GM21526 (cell line): ENCODE data around the gene DNAH1.

Experiments used
- ATAC-seq: cut with Tn5 transposase; IDR thresholded peaks from one replicate; pipeline ENCODE4 v1.9.1; 2021; ENCODE audit warnings: moderate library complexity; ENCODE audit not compliant: unreplicated experiment, low FRiP score

The DNAH1 gene

DNA sequence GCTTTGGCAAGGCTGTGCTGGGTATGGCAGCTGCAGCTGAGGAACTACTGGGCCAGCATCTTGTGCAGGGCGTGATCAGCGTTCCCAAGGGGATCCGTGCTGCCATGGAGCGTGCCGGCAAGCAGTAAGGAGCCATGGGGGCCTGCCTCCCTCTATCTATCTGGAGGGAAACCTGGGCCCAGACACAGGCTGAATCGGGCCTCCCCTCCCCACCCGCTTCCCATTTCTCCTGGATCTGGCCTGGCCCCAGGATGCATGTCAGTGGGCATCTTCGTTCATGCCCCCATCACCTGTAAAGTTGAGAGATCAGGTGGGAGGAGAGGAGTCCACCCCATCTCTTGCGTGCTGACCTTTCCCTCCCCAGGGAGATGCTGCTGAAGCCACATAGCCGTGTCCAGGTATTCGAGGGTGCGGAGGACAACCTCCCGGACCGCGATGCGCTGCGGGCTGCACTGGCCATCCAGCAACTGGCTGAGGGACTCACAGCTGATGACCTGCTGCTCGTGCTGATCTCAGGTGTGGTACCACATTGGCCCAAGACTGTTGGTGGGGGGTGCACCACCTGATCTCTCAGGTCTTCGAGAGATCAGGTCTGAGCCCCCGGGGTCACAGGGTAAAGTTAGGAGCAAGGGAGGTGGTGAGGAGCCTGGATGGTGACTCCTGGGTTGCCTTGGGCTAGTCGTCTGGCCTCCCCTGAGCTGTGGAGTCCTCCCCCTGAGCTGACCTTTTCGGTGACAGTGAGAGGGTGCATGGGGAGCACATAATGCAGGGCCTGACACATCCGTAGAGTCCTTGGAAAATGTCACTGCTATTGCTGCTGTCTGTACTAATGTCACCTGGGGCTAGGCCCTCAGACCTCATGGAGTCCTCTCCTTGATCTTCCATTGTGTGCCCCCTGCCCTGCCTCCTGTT lies 25.3 kb upstream of the DNAH1 start:
- ATAC-seq: no peak

DNA sequence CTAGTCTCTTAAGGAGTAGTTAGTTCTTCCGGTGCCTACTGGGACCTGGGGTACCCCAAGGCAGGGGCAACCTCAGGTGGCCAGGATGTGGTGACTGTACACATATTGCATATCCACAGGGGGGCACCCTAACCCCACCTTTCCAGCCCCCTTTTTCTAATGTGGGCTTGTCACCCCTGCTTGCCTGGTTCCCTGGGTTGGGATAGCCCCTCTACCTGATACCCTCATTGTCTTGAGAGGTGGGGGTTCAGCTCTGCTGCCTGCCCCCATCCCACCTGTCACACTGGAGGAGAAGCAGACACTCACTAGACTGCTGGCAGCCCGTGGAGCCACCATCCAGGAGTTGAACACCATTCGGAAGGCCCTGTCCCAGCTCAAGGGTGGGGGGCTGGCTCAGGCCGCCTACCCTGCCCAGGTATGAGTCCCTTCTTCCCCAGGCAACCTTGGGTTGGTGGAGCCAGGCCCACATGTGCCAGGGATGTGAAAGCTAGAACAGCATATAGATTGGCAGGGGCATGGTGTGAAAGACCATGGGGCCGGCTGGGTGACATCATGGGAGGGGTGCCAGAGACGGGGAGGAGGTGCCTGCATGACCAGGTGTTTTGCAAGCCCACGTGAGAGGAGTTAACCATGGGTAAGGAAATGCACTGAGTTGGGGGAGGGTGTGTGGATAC lies 24.5 kb upstream of the DNAH1 start:
- ATAC-seq: no peak

DNA sequence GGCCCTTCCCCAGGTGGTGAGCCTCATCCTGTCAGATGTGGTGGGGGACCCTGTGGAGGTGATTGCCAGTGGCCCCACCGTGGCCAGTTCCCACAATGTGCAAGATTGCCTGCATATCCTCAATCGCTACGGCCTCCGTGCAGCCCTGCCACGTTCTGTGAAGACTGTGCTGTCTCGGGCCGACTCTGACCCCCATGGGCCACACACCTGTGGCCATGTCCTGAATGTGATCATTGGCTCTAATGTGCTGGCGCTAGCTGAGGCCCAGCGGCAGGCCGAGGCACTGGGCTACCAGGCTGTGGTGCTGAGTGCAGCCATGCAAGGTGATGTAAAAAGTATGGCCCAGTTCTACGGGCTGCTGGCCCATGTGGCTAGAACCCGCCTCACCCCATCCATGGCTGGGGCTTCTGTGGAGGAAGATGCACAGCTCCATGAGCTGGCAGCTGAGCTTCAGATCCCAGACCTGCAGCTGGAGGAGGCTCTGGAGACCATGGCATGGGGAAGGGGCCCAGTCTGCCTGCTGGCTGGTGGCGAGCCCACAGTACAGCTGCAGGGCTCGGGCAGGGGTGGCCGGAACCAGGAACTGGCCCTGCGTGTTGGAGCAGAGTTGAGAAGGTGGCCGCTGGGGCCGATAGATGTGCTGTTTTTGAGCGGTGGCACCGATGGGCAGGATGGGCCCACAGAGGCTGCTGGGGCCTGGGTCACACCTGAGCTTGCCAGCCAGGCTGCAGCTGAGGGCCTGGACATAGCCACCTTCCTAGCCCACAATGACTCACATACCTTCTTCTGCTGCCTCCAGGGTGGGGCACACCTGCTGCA lies 23.7 kb upstream of the DNAH1 start:
- ATAC-seq: no peak

DNA sequence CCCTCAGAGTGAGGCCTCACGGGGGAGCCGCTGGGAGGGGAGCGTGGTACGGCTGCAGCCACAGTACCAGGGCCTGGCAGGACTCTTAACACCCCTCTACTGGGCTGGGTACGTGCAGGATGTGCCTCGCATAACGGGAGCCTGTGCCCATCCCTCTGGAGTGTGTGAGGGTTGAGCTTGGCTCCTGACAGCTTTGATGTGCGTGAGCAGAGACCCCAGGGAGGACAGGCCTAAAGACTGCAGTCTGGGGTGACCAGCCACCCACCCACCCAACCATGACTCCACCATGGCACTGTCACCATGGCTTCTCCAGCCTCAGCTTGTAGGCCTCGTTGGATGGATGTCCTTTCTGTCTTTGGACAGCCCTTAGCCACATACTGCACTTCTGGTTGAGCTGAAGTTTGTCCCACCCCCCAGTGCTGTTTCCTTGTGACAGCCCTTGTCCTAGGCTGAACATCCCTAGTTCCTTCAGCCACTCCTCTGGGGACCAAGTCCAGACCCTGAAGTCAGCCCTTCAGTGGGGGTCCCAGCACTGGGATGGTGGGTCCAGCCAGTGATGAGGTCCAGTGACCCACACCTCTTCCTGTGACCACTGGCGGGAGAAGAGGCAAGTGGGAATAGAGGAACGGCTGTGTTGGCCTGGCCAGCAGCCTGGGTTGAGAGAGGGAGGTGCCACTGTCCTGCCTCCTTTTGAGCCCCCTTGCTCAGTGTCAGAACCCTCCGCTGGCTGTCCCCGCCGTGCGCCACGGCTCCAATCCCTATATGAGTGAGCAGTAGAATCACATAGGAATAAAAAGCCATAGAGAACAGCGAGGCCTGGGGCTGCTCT lies 22.4 kb upstream of the DNAH1 start:
- no peak for ATAC-seq

DNA sequence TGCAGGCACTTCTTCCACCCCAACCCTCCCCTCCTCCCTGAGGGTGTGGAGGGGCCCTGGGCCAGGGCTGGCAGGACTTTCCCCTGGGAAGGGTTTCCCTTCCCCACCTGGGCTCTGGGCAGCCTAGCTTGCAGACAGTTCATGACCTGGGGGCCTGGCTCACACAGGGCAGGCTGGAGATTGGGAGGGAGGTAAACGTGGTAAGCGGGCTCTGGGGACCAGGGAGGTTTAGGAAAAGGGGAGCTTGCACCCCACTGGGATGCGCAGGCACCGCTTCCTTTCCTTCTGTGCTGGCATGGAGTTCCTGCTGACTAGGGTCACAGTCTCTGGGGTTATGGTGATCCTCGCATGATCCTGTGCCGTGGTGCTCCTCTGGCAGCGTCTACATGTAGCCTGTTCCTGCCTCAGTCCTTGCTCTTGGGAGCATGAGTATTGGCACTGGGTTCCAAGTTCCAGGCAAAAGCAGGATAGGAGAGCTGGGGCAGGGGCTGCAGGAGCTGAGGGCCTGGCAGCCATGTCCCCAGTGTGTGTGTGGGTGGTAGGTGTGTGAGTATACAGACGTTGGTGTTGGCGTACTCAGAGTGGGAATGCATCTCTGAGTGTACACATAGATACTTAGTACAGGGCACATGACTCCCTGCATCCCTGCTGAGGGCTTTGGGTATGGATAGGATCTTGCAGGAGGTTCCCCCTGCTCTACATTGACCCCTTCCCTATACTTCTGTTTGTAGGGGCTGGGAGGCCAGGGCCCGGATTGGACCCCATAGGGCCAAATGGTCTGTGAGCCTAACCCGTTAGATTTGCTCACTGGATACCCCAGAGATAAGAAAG lies 21.6 kb upstream of the DNAH1 start:
- no peak for ATAC-seq

DNA sequence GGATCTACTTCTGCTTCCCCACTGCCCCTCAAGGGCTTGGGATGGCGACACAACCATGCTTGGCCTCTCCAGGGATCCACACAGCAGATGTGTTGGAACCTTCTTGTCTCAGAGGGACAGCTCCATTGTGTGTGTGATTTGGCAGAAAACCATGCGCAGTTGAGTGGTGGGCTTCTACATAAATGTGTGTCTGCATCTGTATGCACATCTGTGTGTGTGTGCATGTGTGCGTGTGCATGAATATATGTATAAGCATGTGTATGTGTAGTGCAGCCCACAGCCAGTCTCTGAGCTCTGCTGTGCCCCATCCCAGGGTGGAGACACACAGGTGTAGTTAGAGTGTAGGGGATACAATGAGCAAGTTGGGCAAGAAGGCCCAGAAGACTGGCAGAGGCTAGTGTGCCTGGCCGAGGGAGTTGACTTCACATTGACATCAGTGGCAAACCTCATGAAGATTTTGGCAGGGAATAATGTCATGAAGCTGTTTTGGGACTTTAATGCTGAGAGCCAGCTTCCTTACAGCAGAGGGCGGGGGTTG lies 20.4 kb upstream of the DNAH1 start:
- ATAC-seq: no peak

DNA sequence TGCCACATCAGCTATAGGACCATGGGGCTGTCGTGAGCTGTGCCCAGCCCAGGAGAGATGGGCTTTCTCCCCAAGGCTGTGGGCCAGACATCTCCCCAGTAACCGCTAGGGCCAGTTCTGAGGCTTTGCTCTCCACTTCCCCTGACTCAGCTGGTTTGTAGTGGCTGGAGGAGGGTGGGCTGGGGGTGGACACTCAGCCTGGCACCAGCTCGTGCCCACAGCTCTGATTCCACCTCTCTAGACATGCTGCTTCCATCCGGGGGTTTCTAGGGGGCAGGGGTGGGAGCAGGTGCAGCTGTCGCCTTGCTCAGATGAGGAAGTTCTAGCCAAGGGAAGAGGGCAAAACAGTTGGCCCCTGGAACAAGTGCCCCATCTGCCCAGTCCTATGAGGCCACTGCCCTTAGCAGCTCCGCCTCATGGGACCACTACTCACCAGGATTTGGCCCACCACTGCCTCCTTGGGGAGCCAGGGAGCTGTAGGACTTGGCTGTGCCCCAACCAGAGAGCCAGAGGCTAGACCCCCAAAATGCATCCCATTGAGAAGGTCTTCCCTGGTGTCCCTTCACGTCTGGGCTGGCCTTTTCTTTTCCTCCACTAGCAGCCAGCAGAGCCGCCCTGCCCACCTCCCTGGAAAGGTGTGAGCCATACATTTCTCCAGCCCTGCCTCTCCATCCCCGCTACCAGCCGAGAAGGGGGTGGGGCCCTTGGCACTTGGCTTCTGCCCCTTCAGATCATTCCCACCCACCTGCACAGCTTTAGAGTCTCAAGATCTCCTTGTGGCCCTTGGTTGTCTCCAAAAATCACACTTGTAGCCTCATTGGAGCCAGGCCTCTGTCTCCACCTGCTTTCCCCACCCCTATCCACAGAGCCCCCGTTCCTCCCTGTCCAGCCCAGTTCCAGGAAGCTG lies 18.6 kb upstream of the DNAH1 start:
- no peak for ATAC-seq

DNA sequence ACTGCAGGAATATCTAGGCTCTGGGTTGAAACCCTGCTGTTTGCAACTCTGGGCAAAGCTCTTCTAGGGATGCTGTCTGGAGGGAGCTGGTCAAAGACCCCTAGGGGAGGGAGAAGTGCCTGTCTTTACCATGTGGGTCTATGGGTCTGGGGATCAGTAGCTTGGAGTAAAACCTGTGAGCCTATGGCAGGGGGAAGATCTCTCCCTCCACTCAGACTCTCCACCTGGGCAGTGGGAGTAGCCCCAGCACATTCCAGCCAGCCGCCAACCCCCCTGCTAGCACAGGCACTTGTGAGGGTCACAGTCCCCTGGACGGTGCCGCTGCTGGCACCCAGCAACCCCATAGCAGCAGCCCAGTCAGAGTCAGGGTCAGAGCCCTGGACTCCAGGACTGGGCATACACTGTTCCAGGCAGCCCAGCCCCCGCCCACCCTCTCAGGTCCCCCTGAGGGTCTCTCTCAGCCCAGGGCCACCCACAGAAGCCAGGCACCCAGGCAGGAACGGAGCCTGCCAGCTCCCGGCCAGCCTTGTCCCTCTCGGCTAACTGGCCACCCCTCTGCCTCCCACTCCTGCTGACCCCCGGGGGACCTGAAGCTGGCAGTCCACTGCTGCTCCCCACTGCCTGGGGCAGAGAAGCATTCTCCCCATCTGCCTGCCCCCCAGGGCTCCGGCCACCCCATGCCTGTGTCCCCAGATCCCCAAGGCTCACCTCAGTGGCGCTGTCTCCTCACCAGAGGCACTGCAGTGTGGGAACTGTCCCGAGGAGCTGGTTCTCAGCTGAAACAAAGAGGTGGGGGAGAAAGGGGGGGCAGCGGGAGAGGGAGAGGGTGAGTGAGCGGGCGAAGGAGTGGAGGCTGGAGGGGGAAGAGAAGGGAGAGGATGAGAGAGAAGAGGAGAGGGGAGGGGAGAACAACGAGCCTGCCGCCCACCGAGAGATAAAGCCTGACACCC lies 17.7 kb upstream of the DNAH1 start:
- ATAC-seq: no peak

DNA sequence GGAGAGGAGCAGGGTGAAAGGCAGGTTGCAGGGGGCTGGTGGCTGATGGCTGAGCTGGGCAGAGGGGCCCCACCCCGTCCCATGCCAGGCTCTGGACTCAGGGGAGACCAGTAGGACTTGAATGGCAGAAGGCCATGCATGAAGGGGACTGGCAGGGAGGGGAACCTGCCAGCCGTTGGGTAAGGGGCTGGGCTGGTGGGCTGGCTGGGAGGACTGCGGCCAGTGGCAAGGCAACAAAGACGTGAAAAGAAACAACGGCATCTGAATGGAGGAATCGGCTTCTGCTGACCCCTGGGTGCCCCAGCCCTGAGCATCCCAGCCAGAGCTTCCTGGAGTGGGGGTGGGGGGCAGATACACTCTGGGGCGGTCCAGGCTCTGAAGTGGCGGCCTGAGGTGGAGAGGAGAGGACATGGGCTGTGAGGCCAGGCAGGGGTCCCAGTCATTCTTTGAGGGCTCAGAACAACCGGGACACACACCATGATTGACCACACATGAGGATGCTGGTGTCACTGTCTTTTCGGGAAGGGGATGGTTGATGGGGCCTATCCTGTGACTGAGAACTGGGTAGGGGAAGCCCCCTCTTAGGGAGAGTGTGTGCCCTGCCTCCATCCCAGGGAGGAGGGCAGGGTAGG lies 16.8 kb upstream of the DNAH1 start:
- no peak for ATAC-seq

DNA sequence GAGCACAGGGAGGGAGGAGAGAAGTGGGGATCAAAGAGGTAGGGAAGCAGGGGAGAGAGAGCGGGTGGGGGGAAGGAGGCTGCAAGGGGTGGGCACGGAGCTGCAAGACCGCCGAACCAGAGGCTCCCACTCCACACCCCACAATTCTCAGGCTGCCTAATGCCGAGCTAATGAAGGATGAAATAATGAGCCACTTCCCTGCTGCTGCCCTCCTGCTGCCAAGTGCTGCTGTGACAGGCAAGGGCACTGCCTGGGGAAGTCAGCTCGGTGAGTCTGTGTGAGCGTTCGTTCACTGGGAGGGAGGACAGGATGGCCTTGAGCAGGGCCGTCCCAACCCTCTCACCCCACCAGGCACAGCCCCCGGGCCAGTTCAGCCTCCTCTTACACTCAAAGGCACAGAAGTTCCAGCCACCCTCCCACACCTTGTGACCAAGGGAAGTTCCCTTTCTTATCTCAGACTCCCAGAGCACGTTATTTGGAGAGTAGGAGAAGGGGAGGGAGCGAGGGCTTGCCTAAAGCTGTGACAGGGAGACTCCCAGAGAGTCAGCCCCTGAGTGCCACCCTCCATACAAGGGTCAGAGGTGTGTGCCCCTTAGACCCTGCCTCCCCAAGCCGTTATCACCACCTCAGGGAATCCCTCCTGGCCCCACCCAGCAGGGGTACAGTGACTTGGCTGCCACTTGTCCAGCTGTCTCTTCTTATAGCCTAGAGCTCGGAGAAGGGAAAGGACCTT lies 16.1 kb upstream of the DNAH1 start:
- no peak for ATAC-seq

DNA sequence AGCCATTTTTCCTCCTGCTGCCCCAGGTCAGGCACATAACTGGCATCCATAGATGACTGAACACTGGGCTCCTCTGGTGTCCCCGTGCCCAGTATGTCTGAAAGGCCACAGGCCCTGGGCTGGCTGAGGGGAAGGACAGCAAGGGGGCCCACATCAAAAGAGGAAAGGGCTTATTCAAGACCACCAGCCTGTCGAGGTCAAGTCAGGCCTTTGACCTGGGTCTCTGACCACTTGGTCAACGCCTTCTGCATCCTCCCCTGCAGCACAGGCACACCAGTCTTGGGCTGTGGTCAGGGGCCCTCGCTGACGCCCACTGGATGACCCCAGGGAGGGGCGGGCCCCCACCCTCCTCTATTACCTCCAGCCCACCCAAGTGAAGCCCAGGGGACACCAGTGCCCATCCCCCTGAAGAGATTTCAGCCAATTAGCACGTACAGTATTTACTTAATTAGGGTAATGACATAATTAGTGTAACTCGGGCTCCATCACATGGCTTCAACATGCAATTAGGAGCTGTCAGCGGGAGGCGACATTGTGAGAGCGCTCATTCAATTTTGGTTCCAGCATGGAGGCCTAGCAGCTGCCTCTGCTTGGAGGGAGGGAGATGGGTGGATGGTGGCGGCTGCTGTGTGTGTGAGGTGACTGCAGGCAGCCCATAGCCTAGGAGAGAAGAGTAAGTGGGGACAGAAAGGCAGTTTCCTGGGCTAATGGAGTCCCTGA lies 13.5 kb upstream of the DNAH1 start:
- ATAC-seq: no peak

DNA sequence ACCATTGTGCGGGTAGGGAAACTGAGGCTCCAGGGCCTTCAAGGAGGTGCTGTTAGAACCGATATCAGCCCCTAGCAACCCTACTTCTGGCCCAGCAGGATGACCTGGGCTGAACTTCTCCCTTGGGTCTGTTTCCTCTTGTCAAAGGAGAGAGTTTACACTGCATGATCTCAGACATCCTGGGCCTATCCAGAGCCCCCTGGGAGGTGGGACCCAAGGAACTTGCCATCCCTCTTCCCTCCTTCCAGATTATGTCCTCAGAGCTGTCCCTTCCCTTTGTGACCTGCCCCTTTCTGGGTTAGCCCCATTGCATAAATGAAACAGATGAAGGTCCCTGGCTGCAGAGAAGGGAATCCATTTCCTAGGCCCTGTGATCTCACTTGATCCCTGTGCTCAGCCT lies 12.3 kb upstream of the DNAH1 start:
- no peak for ATAC-seq

DNA sequence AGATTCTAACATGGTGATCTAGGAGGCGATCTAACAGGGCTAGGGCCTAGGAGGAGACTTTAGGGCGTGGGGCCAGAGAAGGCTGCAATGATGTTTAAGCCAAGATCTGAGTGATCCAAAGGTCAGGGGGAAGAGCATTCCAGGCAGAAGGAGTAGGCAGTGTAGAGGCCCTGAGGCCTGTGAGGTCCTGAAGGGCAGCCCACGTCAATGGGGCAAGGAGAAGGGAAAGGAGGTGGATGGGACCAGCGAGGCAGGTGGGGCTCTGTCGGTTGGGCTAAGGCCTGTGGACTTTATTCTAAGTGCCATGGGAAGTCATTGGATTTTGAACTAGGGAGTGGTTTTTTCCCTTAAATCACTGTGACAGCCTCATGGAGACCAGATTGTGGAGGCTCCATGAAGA lies 10.2 kb upstream of the DNAH1 start:
- ATAC-seq: no peak

DNA sequence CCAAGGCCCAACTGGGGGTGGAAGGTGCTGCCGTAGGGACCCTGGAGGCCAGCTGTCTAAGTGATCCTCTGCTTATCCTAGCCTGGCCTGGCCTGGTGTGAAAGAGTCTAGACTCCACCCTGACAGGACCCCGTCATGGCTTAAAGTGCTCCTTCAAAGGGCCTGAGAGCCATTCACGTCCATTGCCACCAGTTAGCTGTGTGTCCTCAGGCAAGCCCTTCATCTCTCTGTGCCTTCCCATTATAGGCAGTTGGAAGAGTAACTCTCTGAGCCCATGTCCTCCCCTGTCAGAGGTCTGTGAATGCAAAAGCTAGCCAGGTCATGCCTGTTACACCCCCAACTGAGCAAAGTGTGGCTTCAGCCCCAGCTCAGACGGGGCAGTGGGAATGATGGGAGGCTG lies 9.1 kb upstream of the DNAH1 start:
- no peak for ATAC-seq

DNA sequence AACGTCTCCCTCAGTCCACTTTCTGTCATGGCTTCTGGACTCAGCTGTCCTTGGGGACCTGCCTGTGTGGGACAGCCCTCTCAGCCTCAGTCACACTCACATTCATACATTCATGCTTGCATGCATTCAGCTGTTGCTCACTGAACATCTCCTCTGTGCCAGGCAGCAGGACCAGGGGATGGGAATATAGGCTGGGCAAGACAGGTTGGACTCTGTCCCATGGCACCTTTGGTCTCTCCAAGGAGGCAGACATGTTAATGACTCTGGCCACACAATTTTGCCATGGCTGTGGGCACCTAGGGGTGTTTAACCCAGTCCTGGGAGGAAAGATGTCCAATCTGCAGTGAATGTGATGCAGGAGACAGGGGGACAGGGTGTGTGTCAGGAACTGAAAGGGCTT lies 7.8 kb upstream of the DNAH1 start:
- no peak for ATAC-seq
